Sigmoid colon (tissue), 7 donors: ENCODE measurements around the gene GRID1. TPM values are rescaled to one million over a fixed set of nuclear protein-coding genes. Genes with fewer than 3 reads are reported as not detected.

Experiments used
- DNase-seq: peaks from one replicate; pipeline ENCODE4 v3.0.0-alpha.2; 2019
- H3K27ac ChIP-seq, 4 donors: fragments of 200-600 bp; sonication (generic); one replicate each; pipeline ENCODE4 v1.5.1; 2016 to 2019; ENCODE audit warnings: mild to moderate bottlenecking in 1 of 4
- H3K27me3 ChIP-seq, 3 donors: fragments of 200-600 bp; sonication (generic); one replicate each; pipeline ENCODE4 v1.5.1; 2019; ENCODE audit warnings: mild to moderate bottlenecking in 1 of 3
- H3K36me3 ChIP-seq, 4 donors: fragments of 200-600 bp; sonication (generic); one replicate each; pipeline ENCODE4 v1.5.1; 2016 to 2019
- H3K4me1 ChIP-seq, 4 donors: fragments of 200-600 bp; sonication (generic); one replicate each; pipeline ENCODE4 v1.5.1; 2017 to 2019
- H3K4me3 ChIP-seq, 4 donors: fragments of 200-600 bp; sonication (generic); one replicate each; pipeline ENCODE4 v1.5.1; 2017 to 2019; ENCODE audit warnings: mild to moderate bottlenecking in 2 of 4, moderate library complexity in 1 of 4
- H3K9me3 ChIP-seq, 4 donors: fragments of 200-600 bp in 3 of 4; sonication (generic) in 3 of 4; one replicate each; pipeline versions ENCODE4 v1.5.1 to v1.6.1; 2013 to 2019
- EP300 ChIP-seq, 4 donors: sonication (generic); formaldehyde crosslinking; IDR thresholded peaks; one replicate each; pipeline ENCODE4 v1.6.1; 2017; ENCODE audit warnings: antibody characterized with exemption in 4 of 4
- POLR2A ChIP-seq, 2 donors: fragments of 450-650 bp; IDR thresholded peaks; one replicate each; pipeline ENCODE4 v1.6.1; 2016; ENCODE audit warnings: antibody characterized with exemption in 2 of 2, mild to moderate bottlenecking in 2 of 2, moderate library complexity in 2 of 2
- POLR2AphosphoS5 ChIP-seq, 4 donors: sonication (generic); formaldehyde crosslinking; IDR thresholded peaks; one replicate each; pipeline ENCODE4 v1.6.1; 2017; ENCODE audit warnings: antibody characterized with exemption in 4 of 4
- whole genome bisulfite sequencing, 2 donors: extraction: QIAGEN DNeasy Blood & Tissue Kit; methylation state at CpG; one replicate each; pipeline ENCODE4 v1.1.7; 2013; 5-methylcytosine and 5-hydroxymethylcytosine counted together
- intact Hi-C: fragments of 100-400 bp; cut with DNase I; formaldehyde crosslinking; loops from one replicate; pipeline ENCODE4 v1.15.1; 2023
- polyA plus RNA-seq, 3 donors: library from polyadenylated mRNA; stranded (reverse); fragments of 200-250 nt; gene quantifications; one replicate each; pipeline ENCODE4 v1.2.3, GENCODE V29; 2013
- total RNA-seq, 4 donors: library from RNA; depleted of rRNA; stranded (reverse); fragments of >200 nt; gene quantifications; one replicate each; pipeline ENCODE4 v1.1.0, GENCODE V29; 2016
- TF ChIP-seq, protein P1 (sequence below), 4 experiments: fragments of 450-650 bp in 3 of 4; fragments of 200-600 bp in 1 of 4; IDR thresholded peaks; one replicate each; pipeline ENCODE4 v1.5.1; 2016 to 2019; ENCODE audit warnings: antibody characterized with exemption in 4 of 4, mild to moderate bottlenecking in 3 of 4, moderate library complexity in 2 of 4
- donor health status: healthy with polysubstance abuse.
- donor health status: Bipolar disorder and iron deficiency.
- donor health status: healthy.

The GRID1 gene
- total and polyA plus RNA-seq, 7 donors: 0.66 to 4.7 (median 1.1) TPM; not detected in 2

DNA sequence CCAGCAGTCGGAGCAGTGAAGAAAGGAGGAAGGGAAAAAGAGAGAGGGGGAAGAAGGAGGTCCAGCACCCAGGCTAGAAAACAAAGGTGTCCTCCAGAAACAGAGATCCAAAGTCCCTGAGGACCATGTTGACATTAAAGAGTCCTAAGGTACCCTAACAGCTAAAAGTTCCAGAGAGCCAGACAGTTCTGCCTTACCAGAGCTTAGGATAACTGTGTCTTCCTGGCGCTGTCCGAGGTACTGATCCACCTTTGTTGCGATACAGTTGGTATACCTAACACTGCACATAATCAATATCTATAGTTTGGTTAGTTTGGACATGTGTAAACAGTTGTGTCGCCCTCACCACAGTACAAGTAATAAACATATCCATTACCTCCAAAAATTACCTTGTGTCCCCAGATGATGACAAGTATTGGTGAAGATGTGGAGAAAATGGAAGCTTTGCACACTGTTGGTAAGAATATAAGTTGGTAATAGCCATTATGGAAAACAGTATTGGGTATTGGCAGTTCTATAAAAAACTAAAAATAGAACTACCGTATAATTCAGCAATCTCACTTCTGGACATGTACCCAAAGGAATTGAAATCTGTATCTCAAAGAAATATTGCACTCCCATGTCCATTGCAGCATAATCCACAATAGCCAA, 59.8 kb downstream of the GRID1 start:
- Histone ChIP-seq H3K4me3 (no peak overlapping the region), H3K27me3 (no peaks in the 10 kb centered on the region), H3K36me3 (no peaks in the 10 kb centered on the region), H3K9me3 (no peaks in the 10 kb centered on the region), H3K27ac (no peak overlapping the region), H3K4me1 (no peaks in the 10 kb centered on the region)
- 35 to 37% methylated on average over 6 of the region's 6 CpGs for WGBS, 2 donors
- DNase-seq: no peak
- TF ChIP-seq, protein P1, sequence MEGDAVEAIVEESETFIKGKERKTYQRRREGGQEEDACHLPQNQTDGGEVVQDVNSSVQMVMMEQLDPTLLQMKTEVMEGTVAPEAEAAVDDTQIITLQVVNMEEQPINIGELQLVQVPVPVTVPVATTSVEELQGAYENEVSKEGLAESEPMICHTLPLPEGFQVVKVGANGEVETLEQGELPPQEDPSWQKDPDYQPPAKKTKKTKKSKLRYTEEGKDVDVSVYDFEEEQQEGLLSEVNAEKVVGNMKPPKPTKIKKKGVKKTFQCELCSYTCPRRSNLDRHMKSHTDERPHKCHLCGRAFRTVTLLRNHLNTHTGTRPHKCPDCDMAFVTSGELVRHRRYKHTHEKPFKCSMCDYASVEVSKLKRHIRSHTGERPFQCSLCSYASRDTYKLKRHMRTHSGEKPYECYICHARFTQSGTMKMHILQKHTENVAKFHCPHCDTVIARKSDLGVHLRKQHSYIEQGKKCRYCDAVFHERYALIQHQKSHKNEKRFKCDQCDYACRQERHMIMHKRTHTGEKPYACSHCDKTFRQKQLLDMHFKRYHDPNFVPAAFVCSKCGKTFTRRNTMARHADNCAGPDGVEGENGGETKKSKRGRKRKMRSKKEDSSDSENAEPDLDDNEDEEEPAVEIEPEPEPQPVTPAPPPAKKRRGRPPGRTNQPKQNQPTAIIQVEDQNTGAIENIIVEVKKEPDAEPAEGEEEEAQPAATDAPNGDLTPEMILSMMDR (IDR thresholded peaks at IDR 0.05): no peak
- no peak for TF ChIP-seq EP300 (IDR thresholded peaks at IDR 0.05)
- no peak for TF ChIP-seq POLR2A (IDR thresholded peaks at IDR 0.05)
- TF ChIP-seq POLR2AphosphoS5 (IDR thresholded peaks at IDR 0.05): no peak
- intact Hi-C loops: no loop called here

DNA sequence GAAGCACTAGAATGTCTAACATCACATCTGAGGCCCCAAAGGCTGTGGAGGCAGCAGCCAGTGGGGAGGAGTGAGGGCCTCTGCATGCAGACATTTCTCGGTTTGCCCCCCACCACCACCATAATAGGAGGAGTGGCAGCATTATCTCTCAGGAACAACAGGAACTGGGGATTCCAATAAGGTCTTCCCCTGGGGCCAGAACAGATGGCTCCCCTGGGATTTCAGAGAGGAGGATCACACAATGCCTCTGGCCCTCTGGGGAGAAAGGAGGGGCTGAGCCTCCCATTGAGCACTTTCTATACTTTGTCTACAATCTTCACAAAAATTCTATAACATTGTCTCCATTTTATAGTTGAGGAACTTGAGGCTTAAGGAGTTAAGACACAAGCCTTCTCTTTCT, 61.1 kb downstream of the GRID1 start:
- Histone ChIP-seq H3K27me3 (no peaks in the 10 kb centered on the region), H3K36me3 (no peaks in the 10 kb centered on the region), H3K9me3 (no peaks in the 10 kb centered on the region), H3K4me1 (no peaks in the 10 kb centered on the region), H3K27ac (no peak overlapping the region), H3K4me3 (no peak overlapping the region)
- TF ChIP-seq POLR2AphosphoS5 (IDR thresholded peaks at IDR 0.05): no peak
- no peak for TF ChIP-seq POLR2A (IDR thresholded peaks at IDR 0.05)
- TF ChIP-seq EP300 (IDR thresholded peaks at IDR 0.05): no peak
- TF ChIP-seq, protein P1 (IDR thresholded peaks at IDR 0.05): no peak
- DNase-seq: peak; percentile 21
- WGBS, 2 donors: 49 to 63% methylated on average over 1 of the region's 1 CpG
- intact Hi-C loops: no loop called here

DNA sequence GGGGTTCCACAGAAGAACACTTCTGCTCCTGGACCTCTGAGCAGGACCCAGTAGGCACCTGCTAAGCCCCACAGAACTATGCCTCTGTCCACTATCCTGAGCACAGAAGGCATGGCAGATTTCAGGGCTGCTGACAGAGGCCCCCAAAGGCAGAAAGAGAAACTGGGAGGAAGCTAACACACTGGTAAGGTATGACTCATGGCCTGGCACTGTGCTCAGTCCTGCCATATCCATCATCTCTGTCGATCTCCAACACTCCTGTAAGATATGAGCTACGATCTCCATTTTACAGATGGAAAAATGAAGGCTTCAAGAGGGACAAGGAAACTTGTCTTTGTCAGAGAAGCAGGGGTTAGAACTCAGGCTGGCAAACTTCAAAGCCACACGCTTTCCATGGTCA, 62.2 kb downstream of the GRID1 start:
- H3K36me3 ChIP-seq: no peaks in the 10 kb centered on the region
- no peaks in the 10 kb centered on the region for H3K27me3 ChIP-seq
- 71 to 83% methylated on average over 3 of the region's 3 CpGs for WGBS, 2 donors
- H3K4me3 ChIP-seq: no peak overlapping the region
- no peaks in the 10 kb centered on the region for H3K9me3 ChIP-seq
- DNase-seq: peak; percentile 18
- no peaks in the 10 kb centered on the region for H3K4me1 ChIP-seq
- TF ChIP-seq, protein P1 (IDR thresholded peaks at IDR 0.05): no peak
- TF ChIP-seq POLR2A (IDR thresholded peaks at IDR 0.05) (no peak), EP300 (IDR thresholded peaks at IDR 0.05) (no peak), POLR2AphosphoS5 (IDR thresholded peaks at IDR 0.05) (no peak)
- H3K27ac ChIP-seq: no peak overlapping the region
- intact Hi-C loops: no loop called here

- DNase-seq: peak; percentile 19
- H3K27me3 ChIP-seq: no peaks in the 10 kb centered on the region
- intact Hi-C loops: no loop called here
- no peak overlapping the region for H3K4me3 ChIP-seq
- no peaks in the 10 kb centered on the region for H3K36me3 ChIP-seq
- H3K9me3 ChIP-seq: no peaks in the 10 kb centered on the region
- TF ChIP-seq POLR2AphosphoS5 (IDR thresholded peaks at IDR 0.05) (no peak), EP300 (IDR thresholded peaks at IDR 0.05) (no peak), POLR2A (IDR thresholded peaks at IDR 0.05) (no peak)
- TF ChIP-seq, protein P1 (IDR thresholded peaks at IDR 0.05): no peak
- WGBS, 2 donors: 68 to 71% methylated on average over 6 of the region's 6 CpGs
- no peaks in the 10 kb centered on the region for H3K4me1 ChIP-seq
- H3K27ac ChIP-seq: no peak overlapping the region
Measured at GRCh38 chr10:86303626-86304025, 63.0 kb downstream of the GRID1 start.

GRCh38 chr10:86301971-86302370, 64.6 kb downstream of the GRID1 start:
- Histone ChIP-seq H3K4me3 (no peak overlapping the region), H3K4me1 (no peaks in the 10 kb centered on the region), H3K36me3 (no peaks in the 10 kb centered on the region), H3K27me3 (no peaks in the 10 kb centered on the region), H3K9me3 (no peaks in the 10 kb centered on the region), H3K27ac (no peak overlapping the region)
- intact Hi-C loops: no loop called here
- peak; percentile 28 for DNase-seq
- 67 to 78% methylated on average over 3 of the region's 3 CpGs for WGBS, 2 donors
- TF ChIP-seq EP300 (IDR thresholded peaks at IDR 0.05): no peak
- no peak for TF ChIP-seq POLR2AphosphoS5 (IDR thresholded peaks at IDR 0.05)
- TF ChIP-seq POLR2A (IDR thresholded peaks at IDR 0.05): no peak
- TF ChIP-seq, protein P1 (IDR thresholded peaks at IDR 0.05): no peak
